ENCODE data around the gene FBXW4. TPM values are rescaled to one million over a fixed set of nuclear protein-coding genes. Genes with fewer than 3 reads are reported as not detected.

FBXW4 gene
- total RNA-seq, 6 donors from 2014 or later, result 75.2 to 223 (median 88.5) TPM

GRCh38 chr10:101572126-101572525 is 122.8 kb downstream of the FBXW4 start:
- no peak for ATAC-seq (ENCODE audit: low FRiP score in 2 of 2)
- 77 to 92% methylated on average over 7 of the region's 7 CpGs for WGBS, 2 donors
- Histone ChIP-seq H3K36me3 (no peaks in the 10 kb centered on the region), H3K4me3 (no peak overlapping the region), H3K27me3 (peaks cover 0 to 27% (median 8%) of the 10 kb centered on the region in 4 donors), H3K4me1 (peaks cover 12 to 20% (median 18%) of the 10 kb centered on the region in 4 donors), H3K27ac (no peak overlapping the region), H3K9me3 (peaks cover 0 to 7% (median 6%) of the 10 kb centered on the region in 4 donors)
- TF ChIP-seq POLR2AphosphoS5 (IDR thresholded peaks at IDR 0.05), result no peak
- no peak for TF ChIP-seq EP300 (IDR thresholded peaks at IDR 0.05)
- TF ChIP-seq CTCF (IDR thresholded peaks at IDR 0.05), result no peak
- no peak for TF ChIP-seq POLR2A (IDR thresholded peaks at IDR 0.05)
- no peak for DNase-seq

GRCh38 chr10:101571271-101571925 is 123.6 kb downstream of the FBXW4 start:
- TF ChIP-seq POLR2AphosphoS5 (IDR thresholded peaks at IDR 0.05) (no peak), EP300 (IDR thresholded peaks at IDR 0.05) (no peak), POLR2A (IDR thresholded peaks at IDR 0.05) (no peak), CTCF (IDR thresholded peaks at IDR 0.05) (no peak)
- Histone ChIP-seq H3K36me3 (no peaks in the 10 kb centered on the region), H3K27ac (no peak overlapping the region), H3K27me3 (peaks cover 0 to 32% (median 12%) of the 10 kb centered on the region in 4 donors), H3K4me3 (no peak overlapping the region), H3K9me3 (peaks cover 0 to 7% (median 6%) of the 10 kb centered on the region in 4 donors), H3K4me1 (peaks cover 17 to 25% (median 22%) of the 10 kb centered on the region in 4 donors)
- no peak for DNase-seq
- no peak for ATAC-seq (ENCODE audit: low FRiP score in 2 of 2)
- WGBS, 2 donors, result 74 to 77% methylated on average over 8 of the region's 8 CpGs

- H3K27ac ChIP-seq, result peak overlapping the region in 1 of 4 donors; percentile 61
- ATAC-seq (ENCODE audit: low FRiP score in 2 of 2) (peak in 1 of 2 donors; percentile 38), DNase-seq (peak in 1 of 2 donors; percentile 63)
- H3K27me3 ChIP-seq, result peaks cover 0 to 40% (median 16%) of the 10 kb centered on the region in 4 donors
- H3K9me3 ChIP-seq, result peaks cover 0 to 7% (median 6%) of the 10 kb centered on the region in 4 donors
- H3K4me1 ChIP-seq, result peaks cover 20 to 30% (median 24%) of the 10 kb centered on the region in 4 donors
- no peaks in the 10 kb centered on the region for H3K36me3 ChIP-seq
- peak overlapping the region in 3 of 4 donors; percentile 51 to 72 (median 58) for H3K4me3 ChIP-seq
- TF ChIP-seq CTCF (IDR thresholded peaks at IDR 0.05) (peak in 1 of 6 experiments; percentile 40), POLR2A (IDR thresholded peaks at IDR 0.05) (no peak)
- 0 to 11% methylated on average over 8 to 26 of the region's 37 CpGs for WGBS, 2 donors
These were observed 124.3 kb downstream of the FBXW4 start for GRCh38 chr10:101570428-101571270.

- Histone ChIP-seq H3K9me3 (peaks cover 0 to 7% (median 6%) of the 10 kb centered on the region in 4 donors), H3K36me3 (no peaks in the 10 kb centered on the region), H3K4me1 (peaks cover 20 to 30% (median 24%) of the 10 kb centered on the region in 4 donors), H3K27me3 (peaks cover 0 to 44% (median 16%) of the 10 kb centered on the region in 4 donors), H3K27ac (peak overlapping the region in 1 of 4 donors; percentile 61), H3K4me3 (peak overlapping the region; percentile 17 to 72 (median 54))
- TF ChIP-seq POLR2A (IDR thresholded peaks at IDR 0.05) (no peak), CTCF (IDR thresholded peaks at IDR 0.05) (peak; percentile 78 to 98 (median 93)), POLR2AphosphoS5 (IDR thresholded peaks at IDR 0.05) (no peak)
- DNase-seq, result peak; percentile 87 to 96
- 0 to 4% methylated on average over 11 to 37 of the region's 56 CpGs for WGBS, 2 donors
- peak; percentile 82 to 95 for ATAC-seq (ENCODE audit: low FRiP score in 2 of 2)
These were observed 125.1 kb downstream of the FBXW4 start for GRCh38 chr10:101569622-101570427.

Data from upper lobe of left lung (tissue), 6 donors.